GM19023 (cell line): ENCODE data around the gene STARD13.
"Not testable (repeated sequence)": the region's sequence is repeated elsewhere in the genome, so short reads cannot be mapped to it uniquely, and the experiment has no call there.

Experiments
- ATAC-seq: cut with Tn5 transposase; IDR thresholded peaks from one replicate; pipeline ENCODE4 v1.9.1; 2021; ENCODE audit warnings: mild to moderate bottlenecking, moderate library complexity; ENCODE audit not compliant: unreplicated experiment

STARD13 gene

DNA sequence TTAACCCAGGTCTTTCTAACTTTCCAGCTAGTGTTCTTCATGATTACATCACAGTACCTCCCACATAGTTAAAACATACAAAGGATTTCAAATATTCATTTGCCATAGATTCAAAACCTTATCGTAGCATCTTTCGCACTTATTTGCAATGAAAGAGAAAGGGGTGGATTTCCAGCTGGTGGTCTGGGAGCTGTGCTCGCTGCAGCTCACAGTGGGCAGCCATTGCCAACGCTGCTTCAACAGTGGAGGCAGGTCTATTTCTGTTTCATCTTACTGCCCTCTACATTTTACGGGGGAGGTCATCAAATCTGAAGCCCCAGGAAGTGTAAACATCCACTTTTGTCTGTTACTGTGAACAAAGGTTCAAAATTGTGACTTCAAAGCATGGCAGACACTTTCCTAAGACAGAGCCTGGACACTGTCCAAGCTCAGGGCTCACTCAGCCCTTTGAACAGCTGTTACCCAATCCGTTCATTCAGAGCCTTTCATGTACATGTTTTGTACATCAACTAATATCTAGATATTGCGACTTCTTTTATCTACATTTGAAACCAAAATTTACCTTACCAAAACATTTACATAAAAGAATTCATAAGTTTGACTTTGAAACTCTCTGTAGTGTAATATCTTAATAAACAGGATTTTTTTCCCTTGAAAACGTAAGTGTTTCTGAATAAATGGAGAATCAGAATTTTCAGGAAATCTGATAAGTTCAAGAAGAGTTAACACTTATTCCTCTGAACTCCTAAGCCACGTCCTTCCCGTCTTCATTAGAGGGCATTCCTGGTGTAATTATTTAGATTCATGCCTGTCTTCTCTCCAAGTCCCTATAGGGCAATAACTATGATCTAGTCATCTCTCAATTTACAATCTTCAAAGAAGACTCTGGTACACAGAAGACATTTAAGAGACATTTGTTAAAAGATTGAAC, 25.1 kb downstream of the STARD13 start:
- no peak for ATAC-seq

DNA sequence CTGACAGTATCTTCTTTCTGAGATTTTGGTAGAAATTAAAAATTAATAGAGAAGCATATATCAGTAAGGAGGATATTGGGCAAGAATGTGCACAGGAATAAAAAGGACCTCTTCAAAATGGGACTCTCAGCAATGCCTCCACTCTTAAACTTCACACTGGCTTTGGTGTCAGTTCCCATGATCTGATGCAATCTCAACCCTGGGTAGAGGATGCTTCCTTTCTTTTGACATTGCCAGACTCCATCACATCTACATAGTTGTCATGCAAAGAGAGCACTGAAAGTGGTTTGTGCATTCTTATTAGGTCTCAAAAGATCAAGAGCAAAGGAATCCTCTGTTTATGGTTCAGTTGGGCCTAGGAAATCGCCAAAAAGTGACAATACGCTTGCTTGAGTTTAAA, 26.3 kb downstream of the STARD13 start:
- no peak for ATAC-seq

DNA sequence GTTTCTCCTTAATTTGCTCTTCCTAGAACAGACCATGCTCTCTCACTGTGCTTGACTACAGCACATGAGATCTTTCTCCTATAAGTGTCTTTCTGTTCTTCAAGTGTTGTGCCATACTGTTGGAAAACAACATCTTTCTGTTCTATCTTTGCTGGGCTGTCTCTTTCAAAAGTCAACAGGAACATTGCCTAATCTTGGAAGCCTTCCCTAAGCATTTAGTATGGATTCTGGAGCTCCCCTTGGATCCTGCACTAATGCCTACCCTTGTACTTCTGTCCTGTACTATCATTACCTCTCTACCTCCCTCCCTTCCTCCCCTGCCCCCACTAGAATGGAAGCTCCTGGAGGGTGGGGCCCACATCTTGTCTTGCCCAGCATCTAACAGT, 26.8 kb downstream of the STARD13 start:
- ATAC-seq, result no peak

DNA sequence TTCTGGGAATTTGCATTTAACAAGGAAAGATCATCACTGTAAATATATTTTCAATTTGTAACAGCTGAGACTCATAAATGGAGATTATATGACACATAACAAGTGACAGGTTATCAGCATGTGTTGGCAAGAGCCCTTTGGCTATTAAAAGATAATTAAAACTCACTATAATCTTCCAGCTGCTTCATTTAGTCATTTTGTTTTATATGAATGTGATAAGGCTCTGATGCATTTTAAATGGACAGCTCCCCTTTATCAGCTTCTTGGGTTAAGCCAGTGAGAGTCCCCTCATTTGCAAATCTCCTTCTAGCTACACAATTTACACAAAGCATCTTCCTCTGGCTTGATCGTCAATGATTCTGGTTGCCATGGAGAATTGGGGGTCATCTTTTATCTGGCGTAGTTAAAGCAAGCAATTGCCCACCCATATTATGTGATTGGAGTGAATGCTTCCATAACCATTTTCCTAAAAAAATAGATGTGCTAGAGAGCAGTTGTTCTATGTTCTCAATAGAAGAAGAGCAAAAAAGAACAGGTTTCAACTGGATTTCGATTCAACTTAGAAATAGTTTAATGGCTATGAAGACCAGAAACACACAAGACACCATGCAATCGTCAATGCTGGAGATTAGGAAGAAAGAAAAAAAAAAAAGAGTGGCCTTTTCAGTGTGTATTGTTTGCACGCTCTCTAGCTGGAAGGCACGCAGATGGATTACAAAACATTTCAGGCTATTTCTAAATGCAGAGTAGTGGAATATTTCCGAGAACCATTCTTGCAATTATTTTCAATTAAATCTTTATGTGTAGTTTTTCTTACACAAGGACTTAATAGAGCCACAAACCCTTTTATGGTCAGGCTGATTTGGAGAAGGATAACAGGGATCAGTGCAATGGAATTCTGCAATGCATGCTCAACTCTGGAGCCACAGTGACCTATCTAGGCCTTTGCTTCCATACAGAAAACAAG, 27.4 kb downstream of the STARD13 start:
- no peak for ATAC-seq

DNA sequence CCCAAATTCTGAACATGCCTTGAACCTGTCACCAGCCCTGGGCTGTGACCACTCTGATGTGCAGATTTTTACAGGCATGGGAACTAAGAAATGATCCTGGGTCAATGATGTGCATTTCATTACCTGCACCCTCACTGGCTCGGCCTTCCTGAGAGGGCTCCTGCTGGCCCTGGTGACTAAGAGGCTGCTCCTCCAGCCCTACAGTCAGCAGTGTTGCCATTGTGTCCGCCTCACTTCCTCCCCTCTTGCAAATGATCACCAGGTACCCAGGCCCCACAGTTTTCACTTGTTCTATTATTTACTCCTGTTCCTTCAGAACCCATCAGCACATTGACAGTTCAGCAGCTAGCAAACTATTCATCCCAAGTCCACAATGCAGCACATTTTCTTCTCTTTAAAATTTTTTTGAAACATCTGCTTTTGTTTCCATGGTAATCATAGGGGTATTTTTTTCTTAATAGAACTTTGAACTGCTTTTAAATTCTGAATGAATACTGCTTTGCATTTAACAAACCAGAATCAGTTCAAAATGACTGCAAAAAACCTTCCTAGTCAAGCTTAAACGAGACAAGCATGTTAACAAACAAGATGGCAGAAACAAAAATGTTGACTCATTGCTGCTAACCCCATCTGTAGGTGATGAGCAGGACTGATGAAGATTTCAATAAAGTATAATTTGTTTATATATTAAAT, 29.3 kb downstream of the STARD13 start:
- ATAC-seq, result no peak

DNA sequence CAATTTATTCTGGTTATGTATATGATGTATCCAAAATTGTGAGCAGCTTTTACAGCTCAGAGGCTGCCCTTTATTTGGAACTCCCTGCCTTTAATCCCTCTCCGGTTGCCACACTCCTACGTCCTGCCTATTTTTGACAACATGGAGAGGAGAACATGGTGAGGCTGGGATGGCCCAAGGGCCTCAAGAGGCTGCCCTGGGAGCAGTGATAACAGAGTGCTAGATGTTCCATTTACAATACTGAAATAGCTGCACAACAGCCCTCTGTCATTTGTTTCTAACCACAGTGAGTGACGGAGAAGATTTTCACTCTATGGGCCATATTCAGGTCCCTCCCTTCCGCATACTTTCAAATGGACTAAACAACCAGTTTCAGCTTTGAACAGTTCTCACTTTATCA, 33.4 kb downstream of the STARD13 start:
- no peak for ATAC-seq

DNA sequence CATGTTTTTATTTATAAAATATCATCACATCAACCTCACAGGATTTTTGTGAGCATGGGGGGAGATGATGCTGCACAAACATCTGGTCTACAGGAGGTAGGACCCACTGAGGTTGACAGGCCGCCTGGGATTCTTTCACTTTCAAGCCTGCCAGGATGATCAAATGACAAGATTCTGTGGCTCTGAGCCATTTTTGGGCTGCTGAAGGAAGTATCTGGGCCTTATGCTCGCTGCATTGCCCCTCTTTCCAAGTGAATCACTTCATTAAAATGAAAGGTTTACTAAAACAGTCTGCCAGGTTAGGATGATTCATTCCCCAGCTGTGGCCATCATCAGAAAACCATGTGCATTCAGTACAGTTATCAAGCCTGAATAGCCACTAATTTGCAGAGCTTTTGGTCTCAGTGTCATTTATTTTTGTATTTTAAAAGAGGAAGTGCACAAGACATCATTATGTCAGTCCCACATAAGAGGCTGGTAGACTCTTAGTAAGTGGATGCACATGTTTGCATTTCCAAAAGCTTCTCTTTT, 34.4 kb downstream of the STARD13 start:
- peak; percentile 65 for ATAC-seq

DNA sequence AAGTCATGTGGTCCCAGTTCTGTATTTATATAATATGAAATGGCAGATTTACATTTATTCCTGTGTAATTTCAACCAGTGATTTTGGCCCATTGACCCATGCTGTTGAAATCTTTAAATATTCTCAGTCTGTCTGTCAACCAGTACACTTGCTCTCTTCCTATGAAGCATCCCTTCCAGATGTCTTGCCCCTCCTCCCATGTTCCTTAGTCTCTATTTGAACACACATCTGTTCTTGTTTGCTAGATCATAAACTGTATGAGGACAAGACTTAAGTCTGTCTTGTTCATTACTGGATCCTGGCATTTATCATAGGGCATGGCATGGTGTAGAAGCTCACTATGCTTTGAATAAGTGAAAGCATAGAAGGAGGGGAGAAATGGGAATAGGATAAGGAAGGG, 34.9 kb downstream of the STARD13 start:
- ATAC-seq, result no peak

DNA sequence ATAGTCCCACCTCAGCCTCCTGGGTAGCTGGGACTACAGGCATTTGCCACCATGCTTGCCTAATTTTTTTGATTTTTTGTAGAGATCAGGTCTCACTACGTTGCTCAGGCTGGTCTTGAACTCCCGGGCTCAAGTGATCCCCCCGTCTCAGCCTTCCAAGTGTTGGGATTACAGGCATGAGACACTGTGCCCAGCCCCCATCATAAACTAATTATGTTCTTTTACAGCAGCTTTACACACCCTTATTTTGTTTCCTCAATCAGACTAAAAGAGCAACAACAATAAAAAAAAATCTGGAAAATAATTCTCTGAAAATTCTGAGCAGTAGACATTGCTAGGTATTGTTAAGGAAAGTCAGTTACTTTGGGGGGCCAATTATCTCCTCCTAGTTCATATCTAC, 35.7 kb downstream of the STARD13 start:
- no peak for ATAC-seq

DNA sequence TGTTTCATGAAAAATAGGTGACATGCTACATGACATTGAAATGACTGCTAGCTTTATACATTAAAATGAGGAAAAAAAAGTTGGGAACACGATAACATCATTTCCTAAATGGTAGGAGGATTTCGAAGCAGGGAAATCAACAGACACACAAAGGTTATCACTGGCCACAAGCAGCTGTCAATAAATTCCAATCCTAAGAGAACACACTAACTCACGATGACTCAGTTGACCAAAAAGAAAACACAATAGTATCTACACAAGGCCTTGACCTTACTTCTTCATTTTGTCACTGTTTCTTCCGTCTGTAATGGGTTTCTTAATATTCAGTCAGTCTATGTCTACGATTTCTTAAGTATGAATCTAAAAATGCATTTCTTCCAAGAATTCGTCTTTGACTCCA, 36.5 kb downstream of the STARD13 start:
- no peak for ATAC-seq

DNA sequence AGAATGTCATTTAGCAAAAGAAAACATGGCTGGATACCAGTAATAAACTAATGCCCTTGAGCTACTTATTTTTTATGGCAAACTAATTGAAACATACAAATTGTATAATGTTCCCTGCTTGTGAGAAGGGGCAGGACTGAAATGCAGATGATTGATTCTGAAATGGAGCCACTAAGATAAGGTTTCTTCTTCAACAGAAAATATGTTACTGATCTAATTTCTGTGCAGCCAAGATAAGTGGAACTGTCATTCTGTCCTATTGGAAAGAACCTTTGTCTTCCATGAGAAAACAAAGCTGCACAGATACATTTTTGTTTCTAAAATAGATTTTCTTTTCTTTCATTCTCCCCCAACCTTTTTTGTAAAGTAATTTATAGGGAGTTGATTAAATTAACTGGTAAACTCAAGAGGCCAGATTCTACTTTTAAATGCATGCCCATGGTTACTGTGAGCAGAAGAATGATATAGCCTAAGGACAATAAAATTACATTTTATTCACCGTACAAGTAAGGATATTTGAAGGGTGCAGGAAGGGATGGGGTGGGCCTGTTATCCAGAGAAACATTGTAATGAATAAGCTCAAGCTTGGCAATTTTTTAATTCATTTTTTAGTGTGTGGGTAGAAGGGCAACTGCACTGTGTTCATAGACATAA, 39.9 kb downstream of the STARD13 start:
- ATAC-seq, result no peak

DNA sequence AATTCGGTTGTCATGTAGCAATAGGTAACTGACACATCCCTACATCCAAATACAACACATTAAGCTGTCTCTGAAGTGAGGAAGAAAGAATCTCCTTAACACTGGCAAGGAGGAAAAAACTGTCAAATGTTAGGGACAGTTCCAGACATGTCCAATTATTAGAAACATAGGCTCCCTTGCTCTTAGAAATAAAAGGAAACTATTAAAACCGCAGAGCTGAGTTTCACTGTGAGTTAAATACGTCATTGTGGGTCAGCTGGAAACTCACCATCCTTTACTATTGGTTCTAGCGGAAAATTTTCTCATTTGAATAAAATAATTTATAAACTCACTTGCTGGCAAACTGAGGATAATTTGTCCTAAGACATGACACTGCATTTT, 40.7 kb downstream of the STARD13 start:
- no peak for ATAC-seq

DNA sequence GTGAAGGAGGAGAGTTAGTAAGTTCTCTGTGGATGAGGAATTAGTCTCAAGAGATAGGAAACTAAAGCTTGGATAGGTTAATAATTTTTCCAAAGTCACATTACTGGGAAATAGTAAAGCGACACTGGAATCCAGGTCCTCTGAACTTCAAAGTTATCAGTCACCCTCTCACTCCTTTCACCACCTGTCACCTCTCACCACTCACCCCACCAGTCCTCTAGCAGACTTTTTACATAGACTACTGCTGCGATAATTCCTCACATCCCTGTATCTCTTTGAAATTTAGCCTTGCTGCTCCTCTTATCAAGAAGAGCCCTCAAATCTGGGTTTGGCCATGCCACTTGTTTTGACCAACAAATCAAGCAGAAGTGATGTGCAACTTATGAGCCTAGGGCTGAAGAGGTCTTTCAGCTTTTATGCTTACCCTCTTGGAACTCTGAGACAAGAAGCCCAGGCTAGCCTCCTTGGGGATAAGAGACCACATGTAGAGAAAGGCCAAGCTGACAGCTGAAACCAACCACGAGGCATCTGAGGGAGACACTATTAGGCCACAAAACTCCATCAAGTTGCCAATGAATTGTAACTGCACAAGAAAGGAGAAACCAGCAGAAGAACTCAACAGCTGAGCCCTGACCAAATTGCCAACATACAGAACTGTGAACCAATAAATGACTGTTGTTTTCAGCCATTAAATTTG, 41.2 kb downstream of the STARD13 start:
- no peak for ATAC-seq

DNA sequence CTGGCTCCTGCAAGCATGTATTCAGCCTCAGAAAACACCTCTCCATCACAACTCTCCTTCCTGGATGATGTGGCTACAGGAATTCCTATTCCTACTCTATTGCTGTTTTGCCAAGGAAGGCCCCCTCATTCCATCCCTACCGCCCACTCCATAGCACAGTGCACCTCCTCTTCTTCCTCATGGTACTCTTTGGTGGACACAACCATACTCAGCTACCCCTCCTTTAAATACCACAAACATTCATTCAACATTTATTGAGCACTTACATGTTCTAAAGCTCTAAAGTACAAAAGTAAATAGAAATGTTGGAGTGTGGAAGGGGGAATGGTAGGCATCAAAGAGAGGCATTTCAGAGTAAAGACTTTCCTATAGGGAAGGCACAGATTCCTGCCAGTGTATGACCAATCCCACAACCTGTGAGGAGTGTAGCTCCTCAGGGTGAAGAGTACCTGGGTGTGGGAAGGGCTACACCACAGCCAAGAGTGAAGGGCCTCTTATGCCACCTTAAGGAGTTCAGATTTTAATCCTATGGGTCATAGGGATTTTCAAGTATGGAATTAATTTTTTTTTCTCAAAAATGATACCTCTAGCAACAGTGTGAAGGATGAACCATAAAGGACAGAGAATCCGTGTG, 42.5 kb downstream of the STARD13 start:
- ATAC-seq, result no peak

DNA sequence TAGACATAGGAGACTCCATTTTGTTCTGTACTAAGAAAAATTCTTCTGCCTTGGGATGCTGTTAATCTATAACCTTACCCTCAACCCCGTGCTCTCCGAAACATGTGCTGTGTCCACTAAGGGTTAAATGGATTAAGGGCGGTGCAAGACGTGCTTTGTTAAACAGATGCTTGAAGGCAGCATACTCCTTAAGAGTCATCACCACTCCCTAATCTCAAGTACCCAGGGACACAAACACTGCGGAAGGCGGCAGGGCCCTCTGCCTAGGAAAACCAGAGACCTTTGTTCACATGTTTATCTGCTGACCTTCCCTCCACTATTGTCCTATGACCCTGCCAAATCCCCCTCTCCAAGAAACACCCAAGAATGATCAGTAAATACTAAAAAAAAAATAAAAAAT, 43.2 kb downstream of the STARD13 start:
- ATAC-seq, result not testable (repeated sequence)

DNA sequence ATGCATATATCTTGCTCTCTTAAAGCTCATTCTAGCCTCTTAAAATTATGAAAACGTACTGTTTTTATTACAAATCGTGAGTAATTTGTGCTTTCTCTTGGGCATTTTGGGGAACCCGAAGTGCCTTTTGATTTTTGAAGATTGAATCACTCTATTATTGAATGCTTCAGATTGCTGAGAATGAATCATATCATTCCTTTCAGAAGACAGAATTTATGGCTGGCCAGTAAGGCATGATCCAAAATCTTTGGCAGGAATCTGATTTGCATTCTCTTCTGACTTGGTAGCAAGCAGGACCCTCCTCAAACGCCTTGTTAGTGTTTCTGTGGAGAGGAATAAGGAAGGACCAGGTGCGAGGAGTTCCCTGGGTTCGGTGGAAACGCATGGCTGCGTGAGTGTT, 49.5 kb downstream of the STARD13 start:
- ATAC-seq, result no peak

DNA sequence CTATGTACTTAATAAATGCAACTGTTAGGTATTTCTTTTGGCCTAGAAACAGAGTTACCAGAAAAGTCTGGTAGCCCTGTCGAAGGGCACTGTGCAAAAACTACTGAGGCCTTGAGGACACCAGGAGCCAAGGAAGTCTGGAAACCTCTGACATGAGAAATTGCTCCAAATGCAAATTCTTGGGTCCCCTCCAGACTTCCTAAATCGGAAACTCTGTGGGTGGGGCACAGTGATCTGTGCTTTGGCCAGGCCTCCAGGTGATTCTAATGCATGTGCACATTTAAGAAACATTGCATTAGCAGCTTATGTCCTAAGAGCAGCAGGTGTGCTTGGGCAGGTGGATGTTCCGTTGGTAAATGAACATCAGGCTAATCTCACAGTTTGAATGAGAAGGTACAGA, 50.0 kb downstream of the STARD13 start:
- no peak for ATAC-seq

DNA sequence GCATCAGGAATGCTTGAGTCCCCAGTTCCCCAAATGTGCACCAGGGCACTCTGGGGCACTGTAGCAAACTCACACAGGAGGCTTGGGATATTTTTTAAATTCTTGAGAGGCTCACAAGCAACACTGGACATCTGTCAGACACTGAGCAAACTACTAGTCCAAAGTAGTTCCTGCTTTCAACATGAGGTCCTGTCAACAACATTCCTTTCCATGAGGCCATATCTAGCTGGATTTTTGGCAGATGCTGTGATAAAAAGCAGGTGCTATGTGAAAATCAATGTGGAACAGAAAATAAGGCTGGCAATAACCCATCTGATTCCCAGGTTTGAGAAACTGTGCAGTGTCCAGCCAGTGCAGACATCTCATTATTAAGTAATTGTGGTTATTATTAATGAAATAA, 50.5 kb downstream of the STARD13 start:
- ATAC-seq, result no peak

DNA sequence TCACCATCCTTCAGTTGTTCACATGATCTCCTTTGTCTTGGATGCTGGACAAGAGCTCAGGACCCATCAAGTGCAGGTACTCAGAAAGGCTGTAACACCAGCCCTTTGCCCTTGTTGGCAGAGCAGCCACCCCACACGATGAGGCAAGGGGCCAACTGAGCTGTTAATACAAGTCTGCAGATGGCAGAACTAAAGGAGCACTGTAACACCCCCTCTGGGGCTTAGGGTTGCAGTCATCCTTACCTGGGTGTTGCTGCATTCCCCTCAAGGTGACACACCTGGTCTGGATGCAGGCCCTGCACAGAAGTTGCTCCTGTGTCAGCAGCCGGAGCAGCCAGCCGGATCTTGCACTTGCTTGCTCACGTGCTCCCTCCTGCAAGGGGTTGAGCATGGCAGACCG, 52.0 kb downstream of the STARD13 start:
- ATAC-seq, result no peak
